ENCODE results near the gene ATOX1.
"Not testable (repeated sequence)": the region's sequence is repeated elsewhere in the genome, so short reads cannot be mapped to it uniquely, and the experiment has no call there.

Gene ATOX1

GRCh38 chr5:151698081-151698480, 60.4 kb downstream of the ATOX1 start:
- DNase-seq (ENCODE audit: low read depth, low spot score), result not testable (repeated sequence)

- no peak for DNase-seq (ENCODE audit: low read depth, low spot score)
These were observed 61.0 kb downstream of the ATOX1 start for GRCh38 chr5:151697452-151697851.

GRCh38 chr5:151696470-151697061, 61.9 kb downstream of the ATOX1 start:
- no peak for DNase-seq (ENCODE audit: low read depth, low spot score)

- no peak for DNase-seq (ENCODE audit: low read depth, low spot score)
These were observed 63.0 kb downstream of the ATOX1 start for GRCh38 chr5:151695464-151695863.

GRCh38 chr5:151694035-151694485, 64.4 kb downstream of the ATOX1 start:
- no peak for DNase-seq (ENCODE audit: low read depth, low spot score)
